ENCODE results near the gene GPS2.

- TF ChIP-seq, protein P1, sequence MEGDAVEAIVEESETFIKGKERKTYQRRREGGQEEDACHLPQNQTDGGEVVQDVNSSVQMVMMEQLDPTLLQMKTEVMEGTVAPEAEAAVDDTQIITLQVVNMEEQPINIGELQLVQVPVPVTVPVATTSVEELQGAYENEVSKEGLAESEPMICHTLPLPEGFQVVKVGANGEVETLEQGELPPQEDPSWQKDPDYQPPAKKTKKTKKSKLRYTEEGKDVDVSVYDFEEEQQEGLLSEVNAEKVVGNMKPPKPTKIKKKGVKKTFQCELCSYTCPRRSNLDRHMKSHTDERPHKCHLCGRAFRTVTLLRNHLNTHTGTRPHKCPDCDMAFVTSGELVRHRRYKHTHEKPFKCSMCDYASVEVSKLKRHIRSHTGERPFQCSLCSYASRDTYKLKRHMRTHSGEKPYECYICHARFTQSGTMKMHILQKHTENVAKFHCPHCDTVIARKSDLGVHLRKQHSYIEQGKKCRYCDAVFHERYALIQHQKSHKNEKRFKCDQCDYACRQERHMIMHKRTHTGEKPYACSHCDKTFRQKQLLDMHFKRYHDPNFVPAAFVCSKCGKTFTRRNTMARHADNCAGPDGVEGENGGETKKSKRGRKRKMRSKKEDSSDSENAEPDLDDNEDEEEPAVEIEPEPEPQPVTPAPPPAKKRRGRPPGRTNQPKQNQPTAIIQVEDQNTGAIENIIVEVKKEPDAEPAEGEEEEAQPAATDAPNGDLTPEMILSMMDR (IDR thresholded peaks at IDR 0.05) = no peak
- no peak for TF ChIP-seq EZH2 (IDR thresholded peaks at IDR 0.05; ENCODE audit: borderline replicate concordance, insufficient read depth, low read depth, low read length, poor library complexity, severe bottlenecking)
Measured at GRCh38 chr17:7290166-7290565, 25.0 kb downstream of the GPS2 start.
